Measurements from ENCODE around the gene SMYD3. TPM values are rescaled to one million over a fixed set of nuclear protein-coding genes. Genes with fewer than 3 reads are reported as not detected.

SMYD3 gene
- total RNA-seq, 4 donors from 2014 or later = 8.4 to 25.7 (median 14.4) TPM

DNA sequence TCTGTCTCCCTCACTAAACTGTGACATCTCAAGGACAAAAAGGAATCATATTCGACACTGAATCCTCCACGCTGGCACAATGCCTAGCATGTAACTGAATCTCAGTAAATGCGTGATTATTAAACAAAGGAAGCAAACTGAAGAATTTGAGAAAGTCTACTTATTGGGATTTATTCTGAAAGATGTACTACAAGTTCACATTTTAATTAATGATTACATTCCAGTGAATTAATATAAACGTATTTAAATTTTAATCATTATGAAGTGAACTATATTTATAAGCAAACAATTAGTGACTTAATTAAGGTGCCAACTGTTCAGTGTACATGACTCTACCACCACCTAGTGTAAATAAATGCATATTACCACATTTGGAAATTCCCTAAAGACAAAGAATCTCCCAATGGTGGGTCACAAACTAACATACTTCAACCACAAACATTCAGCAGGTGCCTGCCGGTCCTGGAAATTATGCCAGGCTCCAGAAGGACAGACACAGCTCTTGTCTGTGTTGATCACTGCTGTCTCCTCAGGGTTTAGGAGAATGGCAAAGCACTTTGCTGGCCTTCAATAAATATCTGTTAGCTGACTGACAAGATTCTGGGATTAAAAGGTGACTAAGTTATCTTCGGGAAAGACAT is 56.3 kb downstream of the SMYD3 start:
- WGBS, 2 donors = 36 to 45% methylated on average over 6 of the region's 6 CpGs
- TF ChIP-seq CTCF (IDR thresholded peaks at IDR 0.05) = no peak
- no peak for DNase-seq (ENCODE audit: low spot score in 2 of 2)
- intact Hi-C loops (cut with DNase I; ENCODE audit: low total_unique reads) = no loop called here
- H3K4me3 ChIP-seq (ENCODE audit: low read depth, poor library complexity, severe bottlenecking) = no peak overlapping the region

DNA sequence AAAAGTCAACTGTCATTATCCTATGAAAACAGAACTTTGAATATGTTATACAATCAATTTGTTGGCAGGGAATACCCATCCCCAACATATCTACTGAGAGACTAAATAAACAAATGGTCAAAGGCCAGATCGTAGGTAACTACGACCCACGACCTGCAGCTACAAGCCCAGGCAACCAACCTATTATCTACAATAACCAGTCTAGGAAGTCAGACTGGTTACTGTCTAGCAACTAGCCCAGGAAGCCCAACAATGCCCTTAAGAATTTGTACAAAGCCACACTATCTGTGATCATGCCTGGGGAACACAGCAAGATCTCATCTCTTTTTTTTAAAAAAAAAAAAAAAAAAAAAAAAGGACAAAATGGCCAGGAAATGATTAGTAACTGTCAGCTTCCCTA is 58.7 kb downstream of the SMYD3 start:
- H3K4me3 ChIP-seq (ENCODE audit: low read depth, poor library complexity, severe bottlenecking) = no peak overlapping the region
- TF ChIP-seq CTCF (IDR thresholded peaks at IDR 0.05) (no peak), POLR2A (IDR thresholded peaks at IDR 0.05) (no peak)
- 59 to 68% methylated on average over 3 of the region's 3 CpGs for WGBS, 2 donors
- intact Hi-C loops (cut with DNase I; ENCODE audit: low total_unique reads) = no loop called here
- DNase-seq (ENCODE audit: low spot score in 2 of 2) = no peak

DNA sequence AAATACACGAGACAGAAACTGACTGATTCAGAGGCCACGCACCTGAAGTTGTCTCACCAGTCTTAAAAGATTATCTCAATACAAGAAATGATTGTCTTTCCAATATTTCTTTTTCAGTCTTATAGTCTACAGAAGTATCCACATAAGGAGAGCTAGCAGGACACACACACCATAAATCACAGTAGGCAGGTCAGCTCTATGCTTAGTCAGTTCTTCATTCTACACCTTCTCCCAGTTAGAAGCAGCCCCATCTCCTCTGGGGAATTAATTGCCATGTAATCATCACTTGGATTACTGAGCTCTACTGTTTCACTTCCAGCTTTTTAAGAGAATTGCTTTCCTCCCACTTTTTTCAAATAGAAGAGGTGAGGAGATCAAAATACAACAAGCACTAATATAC is 59.6 kb downstream of the SMYD3 start:
- TF ChIP-seq POLR2A (IDR thresholded peaks at IDR 0.05) (no peak), CTCF (IDR thresholded peaks at IDR 0.05) (no peak)
- intact Hi-C loops (cut with DNase I; ENCODE audit: low total_unique reads) = no loop called here
- WGBS, 2 donors = 63 to 69% methylated on average over 2 of the region's 2 CpGs
- DNase-seq (ENCODE audit: low spot score in 2 of 2) = no peak
- H3K4me3 ChIP-seq (ENCODE audit: low read depth, poor library complexity, severe bottlenecking) = no peak overlapping the region

GRCh38 chr1:246445503-246445902 is 61.6 kb downstream of the SMYD3 start:
- no peak for TF ChIP-seq CTCF (IDR thresholded peaks at IDR 0.05)
- TF ChIP-seq POLR2A (IDR thresholded peaks at IDR 0.05) = no peak
- DNase-seq (ENCODE audit: low spot score in 2 of 2) = no peak
- intact Hi-C loops (cut with DNase I; ENCODE audit: low total_unique reads) = no loop called here
- H3K4me3 ChIP-seq (ENCODE audit: low read depth, poor library complexity, severe bottlenecking) = no peak overlapping the region
- 80 to 90% methylated on average over 3 of the region's 3 CpGs for WGBS, 2 donors

- 77 to 82% methylated on average over 3 of the region's 3 CpGs for WGBS, 2 donors
- TF ChIP-seq POLR2A (IDR thresholded peaks at IDR 0.05) (no peak), CTCF (IDR thresholded peaks at IDR 0.05) (no peak)
- no peak overlapping the region for H3K4me3 ChIP-seq (ENCODE audit: low read depth, poor library complexity, severe bottlenecking)
- DNase-seq (ENCODE audit: low spot score in 2 of 2) = no peak
- intact Hi-C loops (cut with DNase I; ENCODE audit: low total_unique reads) = no loop called here
These were observed 62.5 kb downstream of the SMYD3 start for GRCh38 chr1:246444617-246445016.

GRCh38 chr1:246437961-246438360 is 69.1 kb downstream of the SMYD3 start:
- intact Hi-C loops (cut with DNase I; ENCODE audit: low total_unique reads) = no loop called here
- WGBS, 2 donors = 41 to 43% methylated on average over 3 of the region's 3 CpGs

More at GRCh38 chr1:246437961-246438360, 69.1 kb downstream of the SMYD3 start:
- TF ChIP-seq CTCF (IDR thresholded peaks at IDR 0.05) (no peak), POLR2A (IDR thresholded peaks at IDR 0.05) (no peak)
- DNase-seq (ENCODE audit: low spot score in 2 of 2) = no peak
- H3K4me3 ChIP-seq (ENCODE audit: low read depth, poor library complexity, severe bottlenecking) = no peak overlapping the region
